HepG2 (cell line): ENCODE measurements around the gene CCDC154. TPM values are rescaled to one million over a fixed set of nuclear protein-coding genes. Genes with fewer than 3 reads are reported as not detected.

ENCODE experiments used
- ATAC-seq: fragments of 200-7000 bp; cut with Tn5 transposase; 3 replicates; pipeline ENCODE4 v1.9.1; 2020; ENCODE audit warnings: mild to moderate bottlenecking, moderate library complexity
- BruUV-seq: library from RNA; stranded (reverse); fragments of 400-500 nt; replicated peaks from 2 replicates; lab custom pipeline; 2021; lab: Mats Ljungman, UMichigan
- CTCF ChIA-PET: fragments of 300-600 bp; formaldehyde crosslinking; extraction: SDS; loops from one replicate; lab custom pipeline; 2021; ENCODE audit warnings: low total read pairs, inconsistent platforms, low intra/inter-chr PET ratio; lab: Yijun Ruan, JAX
- POLR2A ChIA-PET: fragments of 350-600 bp; sonication (Branson Sonifier 250); formaldehyde crosslinking; loops from one replicate; lab custom pipeline; 2020; ENCODE audit warnings: antibody characterized with exemption, inconsistent platforms; lab: Yijun Ruan, JAX
- DNase-seq: peaks from one replicate; pipeline ENCODE4 v3.0.0-alpha.2; 2015; ENCODE audit warnings: low spot score
- FAIRE-seq: peaks from 3 replicates; lab custom pipeline; 2011; peaks lifted over from hg19 to GRCh38; lab: Jason Lieb, UNC
- H2AFZ ChIP-seq: one replicate; pipeline ENCODE4 v1.6.1; 2011; ENCODE audit warnings: low read length, inconsistent platforms
- H3K27ac ChIP-seq: fragments of 300-600 bp; 3 replicates; pipeline ENCODE4 v1.8.0; 2011; ENCODE audit warnings: mixed run types, mild to moderate bottlenecking, mixed read lengths, low read length, inconsistent platforms; ENCODE audit not compliant: insufficient read depth; ENCODE audit errors: extremely low read length
- H3K27me3 ChIP-seq, 2 experiments: fragments of 200-600 bp in 1 of 2; 2 replicates in 1 of 2; 3 replicates in 1 of 2; pipeline versions ENCODE4 v1.6.0 to v1.8.0; 2011; ENCODE audit warnings: low read length in 2 of 2, mild to moderate bottlenecking in 2 of 2, moderate library complexity in 2 of 2, inconsistent platforms in 1 of 2; ENCODE audit not compliant: insufficient read depth in 2 of 2, control insufficient read depth in 1 of 2
- H3K36me3 ChIP-seq, 2 experiments: fragments of 200-600 bp in 1 of 2; replicated peaks in 1 of 2; 2 replicates in 1 of 2; 3 replicates in 1 of 2; pipeline versions ENCODE4 v1.5.1 to v1.8.0; 2011; ENCODE audit warnings: low read length in 2 of 2, inconsistent platforms in 1 of 2; ENCODE audit not compliant: insufficient read depth in 2 of 2, control insufficient read depth in 1 of 2
- H3K4me1 ChIP-seq: 2 replicates; pipeline ENCODE4 v1.5.1; 2012; ENCODE audit warnings: low read length, inconsistent platforms; ENCODE audit not compliant: insufficient read depth
- H3K4me2 ChIP-seq: 2 replicates; pipeline ENCODE4 v1.6.0; 2011; ENCODE audit warnings: low read depth, low read length, inconsistent platforms
- H3K4me3 ChIP-seq, 3 experiments: fragments of 200-600 bp in 1 of 3; sonication (generic), shearing (Covaris generic) in 1 of 3; replicated peaks in 1 of 3; 2 replicates each; pipeline ENCODE4 v1.5.1; 2011 to 2016; ENCODE audit warnings: low read length in 3 of 3, inconsistent platforms in 2 of 3, low read depth in 2 of 3, mild to moderate bottlenecking in 2 of 3, control low read depth in 1 of 3, mixed read lengths in 1 of 3; ENCODE audit not compliant: insufficient read depth in 1 of 3
- H3K79me2 ChIP-seq: one replicate; pipeline ENCODE4 v1.6.1; 2011; ENCODE audit warnings: low read length, inconsistent platforms; ENCODE audit not compliant: insufficient read depth
- H3K9ac ChIP-seq: 2 replicates; pipeline ENCODE4 v1.6.0; 2011; ENCODE audit warnings: mild to moderate bottlenecking, low read depth, low read length, inconsistent platforms; ENCODE audit not compliant: insufficient read depth
- H3K9me3 ChIP-seq: 2 replicates; pipeline ENCODE4 v1.5.1; 2012; ENCODE audit warnings: mild to moderate bottlenecking, low read length
- H4K20me1 ChIP-seq: 2 replicates; pipeline ENCODE4 v1.6.0; 2011; ENCODE audit warnings: inconsistent platforms, mild to moderate bottlenecking, low read length, moderate library complexity; ENCODE audit not compliant: insufficient read depth
- CHCHD3 ChIP-seq: sonication (generic); formaldehyde crosslinking; IDR thresholded peaks from 2 replicates; pipeline ENCODE4 v1.8.0; 2022; ENCODE audit warnings: mild to moderate bottlenecking, missing genetic modification reagents, moderate library complexity
- MEIS2 ChIP-seq: sonication (generic); formaldehyde crosslinking; IDR thresholded peaks from 2 replicates; pipeline ENCODE4 v1.9.0; 2021; ENCODE audit warnings: mild to moderate bottlenecking, missing genetic modification reagents
- MIER3 ChIP-seq: IDR thresholded peaks from 2 replicates; pipeline ENCODE4 v1.6.1; 2016; ENCODE audit warnings: missing compliant biosample characterization, borderline replicate concordance
- NONO ChIP-seq, 2 experiments: fragments of 450-650 bp in 1 of 2; sonication (generic) in 1 of 2; formaldehyde crosslinking in 1 of 2; IDR thresholded peaks in 1 of 2; conservative IDR thresholded peaks in 1 of 2; 2 replicates each; pipeline versions ENCODE4 v1.6.1 to v1.8.0; 2017 to 2022; ENCODE audit warnings: mild to moderate bottlenecking in 1 of 2, missing genetic modification reagents in 1 of 2, moderate library complexity in 1 of 2
- PAWR ChIP-seq: sonication (generic); formaldehyde crosslinking; IDR thresholded peaks from 2 replicates; pipeline ENCODE4 v1.4.0; 2020; ENCODE audit warnings: missing genetic modification reagents, mild to moderate bottlenecking, borderline replicate concordance
- RFX5 ChIP-seq: IDR thresholded peaks from 2 replicates; pipeline ENCODE4 v1.6.1; 2011; ENCODE audit warnings: low read depth, low read length, improper control_type of control experiment
- ZBED4 ChIP-seq: sonication (generic); formaldehyde crosslinking; IDR thresholded peaks from 2 replicates; pipeline ENCODE4 v1.4.0; 2020; ENCODE audit warnings: missing genetic modification reagents, borderline replicate concordance
- ZFP91 ChIP-seq: sonication (generic); formaldehyde crosslinking; IDR thresholded peaks from 2 replicates; pipeline ENCODE4 v1.9.0; 2022; ENCODE audit warnings: missing genetic modification reagents, mild to moderate bottlenecking, borderline replicate concordance
- ZFY ChIP-seq: sonication (generic); formaldehyde crosslinking; IDR thresholded peaks from 2 replicates; pipeline ENCODE4 v1.4.0; 2020; ENCODE audit warnings: missing genetic modification reagents
- ZNF235 ChIP-seq: sonication (generic); formaldehyde crosslinking; IDR thresholded peaks from 2 replicates; pipeline ENCODE4 v1.8.1; 2023; ENCODE audit warnings: mild to moderate bottlenecking, missing genetic modification reagents, borderline replicate concordance
- ZNF713 ChIP-seq: sonication (generic); formaldehyde crosslinking; IDR thresholded peaks from 2 replicates; pipeline ENCODE4 v1.4.0; 2020; ENCODE audit warnings: mild to moderate bottlenecking, missing genetic modification reagents
- WGBS: methylation state at CpG from one replicate; pipeline ENCODE4 v1.1.6; 2017; ENCODE audit warnings: low lambda C conversion rate; 5-methylcytosine and 5-hydroxymethylcytosine counted together
- in situ Hi-C: cut with HindIII; loops from 2 replicates; pipeline ENCODE4 v1.10.0; 2017; ENCODE audit warnings: low pct_unique_long_range_greater_than_20kb; ENCODE audit not compliant: extremely low pct_ligation_motif_present
- intact Hi-C: fragments of 100-400 bp; cut with micrococcal nuclease; formaldehyde crosslinking; loops from one replicate; pipeline ENCODE4 v1.10.0; 2022; ENCODE audit not compliant: unreplicated experiment
- polyA plus RNA-seq, 8 experiments: library from polyadenylated mRNA; depleted of rRNA in 3 of 8; stranded (reverse) in 7 of 8; unstranded in 1 of 8; fragments of >200 nt; fragmentation: Illumina TruSeq in 4 of 8; extraction: Trizol in 4 of 8; gene quantifications; 2 replicates each; pipeline versions ENCODE4 v1.2.1 to v1.2.3, GENCODE V29; 2011 to 2016; ENCODE audit warnings: low read depth in 4 of 8, missing spikeins in 1 of 8, mixed read lengths in 1 of 8; ENCODE audit not compliant: insufficient read depth in 1 of 8
- total RNA-seq, 5 experiments: library from RNA; depleted of rRNA; stranded (reverse); fragments of >200 nt; fragmentation: Illumina TruSeq; extraction: Trizol; gene quantifications; 2 replicates each; pipeline ENCODE4 v1.2.3, GENCODE V29; 2016; ENCODE audit warnings: low read depth in 1 of 5
- TF ChIP-seq, protein P1 (sequence below): sonication (generic); formaldehyde crosslinking; IDR thresholded peaks from 2 replicates; pipeline ENCODE4 v1.4.0; 2020; ENCODE audit warnings: missing genetic modification reagents

The CCDC154 gene
- total and polyA plus RNA-seq, 2 of the 13 experiments (the other 11 are each of a cell fraction or from before 2014, with no cell fraction given), result 0.92 to 1.5 TPM

- Histone ChIP-seq H3K4me2 (peak overlapping the region; percentile 7; the same call in 1 of the 2 replicates), H3K9ac (peak overlapping the region; percentile 34; the same call in 1 of the 2 replicates), H3K27ac (no peak overlapping the region), H3K79me2 (no peaks in the 10 kb centered on the region), H4K20me1 (no peaks in the 10 kb centered on the region), H3K4me1 (peaks cover 23% of the 10 kb centered on the region), H3K27me3 (peaks cover 3 to 48% of the 10 kb centered on the region in 2 experiments; a peak in 4 of 5 replicates), H2AFZ (no peak overlapping the region), H3K36me3 (no peaks in the 10 kb centered on the region), H3K4me3 (peak overlapping the region in 1 of 3 experiments; percentile 3; a peak in 1 of 6 replicates), H3K9me3 (no peaks in the 10 kb centered on the region)
- 50% methylated on average over 6 of the region's 39 CpGs for WGBS
- FAIRE-seq (no peak), ATAC-seq (peak; percentile 32), DNase-seq (no peak)
- ChIA-PET POLR2A (no interaction called here), CTCF (no interaction called here)
- in situ Hi-C loops, result no loop called here
- no TSS peak for BruUV-seq
- intact Hi-C loops, result no loop called here
- TF ChIP-seq MIER3 (no peak), ZNF713 (CRISPR knock-in tag) (no peak), NONO (IDR thresholded peaks at IDR 0.05) (no peak), NONO (CRISPR knock-in tag; conservative IDR thresholded peaks at IDR 0.05) (no peak), CHCHD3 (CRISPR knock-in tag) (0 out of 2 replicates have a peak, but pooled peaks have one; percentile 30), MEIS2 (CRISPR knock-in tag) (no peak), RFX5 (no peak), ZFY (peak; percentile 35), ZNF235 (no peak), PAWR (no peak), ZFP91 (CRISPR knock-in tag) (no peak), ZBED4 (CRISPR knock-in tag) (no peak)
- TF ChIP-seq, protein P1, sequence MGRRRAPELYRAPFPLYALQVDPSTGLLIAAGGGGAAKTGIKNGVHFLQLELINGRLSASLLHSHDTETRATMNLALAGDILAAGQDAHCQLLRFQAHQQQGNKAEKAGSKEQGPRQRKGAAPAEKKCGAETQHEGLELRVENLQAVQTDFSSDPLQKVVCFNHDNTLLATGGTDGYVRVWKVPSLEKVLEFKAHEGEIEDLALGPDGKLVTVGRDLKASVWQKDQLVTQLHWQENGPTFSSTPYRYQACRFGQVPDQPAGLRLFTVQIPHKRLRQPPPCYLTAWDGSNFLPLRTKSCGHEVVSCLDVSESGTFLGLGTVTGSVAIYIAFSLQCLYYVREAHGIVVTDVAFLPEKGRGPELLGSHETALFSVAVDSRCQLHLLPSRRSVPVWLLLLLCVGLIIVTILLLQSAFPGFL (CRISPR knock-in tag), result no peak
Observed at GRCh38 chr16:1487395-1488053, 43.2 kb upstream of the CCDC154 start.
